ENCODE results near the gene RIN2.
"Not testable (repeated sequence)": the region's sequence is repeated elsewhere in the genome, so short reads cannot be mapped to it uniquely, and the experiment has no call there.

The RIN2 gene

GRCh38 chr20:19789446-19789845 is 31.4 kb downstream of the RIN2 start:
- DNase-seq, result no peak

GRCh38 chr20:19791887-19792286 is 33.8 kb downstream of the RIN2 start:
- DNase-seq, result no peak

- no peak for DNase-seq
Measured at GRCh38 chr20:19793716-19794115, 35.7 kb downstream of the RIN2 start.

GRCh38 chr20:19794941-19795340 is 36.9 kb downstream of the RIN2 start:
- no peak for DNase-seq

GRCh38 chr20:19799325-19799724 is 41.3 kb downstream of the RIN2 start:
- DNase-seq, result no peak

GRCh38 chr20:19802099-19802491 is 44.0 kb downstream of the RIN2 start:
- DNase-seq, result no peak

- no peak for DNase-seq
Measured at GRCh38 chr20:19802492-19803158, 44.6 kb downstream of the RIN2 start.

- not testable (repeated sequence) for DNase-seq
Measured at GRCh38 chr20:19806276-19806675, 48.2 kb downstream of the RIN2 start.

- no peak for DNase-seq
Measured at GRCh38 chr20:19806806-19807190, 48.7 kb downstream of the RIN2 start.

GRCh38 chr20:19807191-19807945 is 49.3 kb downstream of the RIN2 start:
- no peak for DNase-seq

Data from activated naive CD4-positive, alpha-beta T cell treated with anti-CD3 and anti-CD28 coated beads, Interleukin-2, amount 50 U/mL, for 16 hours (primary cell).